AG09319 (cell line): Measurements from ENCODE around the gene NCKAP1.
A peak's percentile ranks its signal among the peaks of the same experiment; 100 is the strongest.

Experiments used
- DNase-seq: peaks from one replicate; pipeline ENCODE4 v3.0.0-alpha.2; 2010; ENCODE audit warnings: low read depth; ENCODE audit errors: extremely low read depth
- CTCF ChIP-seq: IDR thresholded peaks from 2 replicates; pipeline ENCODE4 v1.5.1; 2011; ENCODE audit warnings: low read depth, mild to moderate bottlenecking, inconsistent platforms, low read length, moderate library complexity

The NCKAP1 gene

GRCh38 chr2:183011743-183012142 is 26.5 kb downstream of the NCKAP1 start:
- no peak for DNase-seq
- TF ChIP-seq CTCF: no peak

GRCh38 chr2:183010112-183010511 is 28.1 kb downstream of the NCKAP1 start:
- DNase-seq: peak; percentile 10
- no peak for TF ChIP-seq CTCF

DNA sequence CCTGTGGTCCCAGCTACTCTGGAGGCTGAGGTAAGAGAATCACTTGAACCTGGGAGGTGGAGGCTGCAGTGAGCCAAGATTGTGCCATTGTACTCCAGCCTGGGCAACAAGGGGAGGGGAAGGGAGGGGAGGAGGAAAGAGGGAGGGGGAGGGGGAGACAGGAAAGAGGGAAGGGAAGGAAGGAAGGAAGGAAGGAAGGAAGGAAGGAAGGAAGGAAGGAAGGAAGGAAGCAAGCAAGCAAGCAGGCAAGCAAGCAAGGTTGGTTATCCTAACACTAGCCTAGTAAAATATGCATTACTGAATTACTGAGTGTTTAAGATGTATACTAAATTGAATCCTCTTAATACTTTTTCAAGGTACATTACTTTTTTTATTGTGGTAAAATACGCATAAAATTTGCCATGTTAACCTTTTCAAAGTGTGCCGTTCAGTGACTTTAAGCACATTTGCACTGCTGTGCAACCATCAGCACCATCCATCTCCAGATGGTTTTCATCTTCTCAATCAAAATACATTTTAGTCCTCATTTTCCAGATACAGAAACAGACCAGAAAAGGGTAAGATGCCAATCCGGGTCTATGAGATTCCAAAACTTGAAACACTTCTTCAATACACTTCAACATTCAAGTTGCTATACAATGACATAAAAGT is 28.9 kb downstream of the NCKAP1 start:
- TF ChIP-seq CTCF: no peak
- no peak for DNase-seq

GRCh38 chr2:183001948-183002347 is 36.3 kb downstream of the NCKAP1 start:
- no peak for TF ChIP-seq CTCF
- no peak for DNase-seq

- DNase-seq: no peak
- no peak for TF ChIP-seq CTCF
Observed at GRCh38 chr2:183000846-183001245, 37.4 kb downstream of the NCKAP1 start.

DNA sequence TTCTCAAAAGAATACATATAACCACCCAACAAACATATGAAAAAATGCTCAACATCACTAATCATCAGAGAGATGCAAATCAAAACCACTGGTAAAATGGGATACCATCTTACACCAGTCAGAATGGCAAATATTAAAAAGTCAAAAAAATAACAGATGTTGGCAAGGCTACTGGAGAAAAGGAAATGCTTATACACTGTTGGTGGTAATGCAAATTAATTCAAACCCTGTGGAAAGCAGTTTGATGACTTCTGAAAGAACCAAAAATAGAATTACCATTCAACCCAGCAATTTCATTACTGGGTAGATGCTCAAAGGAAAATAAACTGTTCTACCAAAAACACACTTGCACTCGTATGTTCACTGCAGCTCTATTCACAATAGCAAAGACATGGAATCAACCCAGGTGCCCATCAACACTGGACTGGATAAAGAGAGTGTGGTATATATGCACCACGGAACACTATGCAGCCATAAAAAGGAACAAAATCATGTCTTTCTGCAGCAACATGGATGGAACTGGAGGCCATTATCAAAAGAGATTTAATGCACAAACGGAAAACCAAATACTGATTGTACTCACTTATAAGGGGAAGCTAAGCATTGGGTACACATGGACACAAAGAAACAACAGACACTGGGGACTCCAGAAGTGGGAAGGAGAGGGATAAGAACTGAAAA is 38.8 kb downstream of the NCKAP1 start:
- no peak for DNase-seq
- TF ChIP-seq CTCF: no peak

DNA sequence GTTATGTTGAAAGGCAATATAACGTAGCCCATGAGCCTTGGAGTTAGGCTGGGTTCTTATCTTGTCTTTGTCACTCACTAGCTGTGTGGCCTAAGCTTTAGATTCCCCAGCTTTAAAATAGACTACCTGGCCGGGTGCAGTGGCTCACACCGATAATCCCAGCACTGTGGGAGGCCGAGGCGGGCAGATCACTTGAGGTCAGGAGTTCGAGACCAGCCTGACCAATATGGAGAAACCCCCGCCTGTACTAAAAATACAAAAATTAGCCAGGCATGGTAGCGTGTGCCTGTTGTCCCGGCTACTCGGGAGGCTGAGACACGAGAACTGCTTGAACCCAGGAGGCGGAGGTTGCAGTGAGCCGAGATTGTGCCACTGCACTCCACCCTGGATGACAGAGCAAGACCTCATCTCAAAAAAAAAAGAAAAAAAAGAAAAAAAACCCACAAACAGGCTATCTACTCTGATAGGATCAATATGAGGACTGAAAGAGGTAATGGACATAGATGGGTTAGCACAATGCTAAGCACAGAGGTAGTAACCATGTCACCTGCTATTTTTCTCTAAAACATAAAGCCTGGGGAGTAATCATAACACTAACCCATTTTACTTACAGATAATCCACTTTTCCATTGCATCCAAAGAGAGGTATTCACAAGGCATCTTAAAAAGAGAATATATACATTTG is 43.9 kb downstream of the NCKAP1 start:
- no peak for DNase-seq
- no peak for TF ChIP-seq CTCF
